ENCODE measurements around the gene LIPN.

The LIPN gene

GRCh38 chr10:88828310-88828709 lies 68.5 kb downstream of the LIPN start:
- DNase-seq (ENCODE audit: low read depth in 2 of 2) = no peak
